Measurements from ENCODE around the gene ALAD. TPM values are rescaled to one million over a fixed set of nuclear protein-coding genes. Genes with fewer than 3 reads are reported as not detected.
"Not testable (repeated sequence)": the region's sequence is repeated elsewhere in the genome, so short reads cannot be mapped to it uniquely, and the experiment has no call there.

ALAD gene
- total RNA-seq, 4 donors from 2014 or later: 26.0 to 60.7 (median 39.9) TPM

GRCh38 chr9:113388833-113389232, 12.3 kb downstream of the ALAD start:
- H3K4me3 ChIP-seq (ENCODE audit: low read depth, poor library complexity, severe bottlenecking): no peak overlapping the region
- WGBS, 2 donors: 91 to 93% methylated on average over 13 of the region's 13 CpGs
- intact Hi-C loops (cut with DNase I; ENCODE audit: low total_unique reads): no loop called here
- TF ChIP-seq POLR2A (IDR thresholded peaks at IDR 0.05) (no peak), CTCF (IDR thresholded peaks at IDR 0.05) (no peak)
- DNase-seq (ENCODE audit: low spot score in 2 of 2): no peak

- 75 to 83% methylated on average over 9 of the region's 9 CpGs for WGBS, 2 donors
- no peak for DNase-seq (ENCODE audit: low spot score in 2 of 2)
- intact Hi-C loops (cut with DNase I; ENCODE audit: low total_unique reads): no loop called here
- no peak overlapping the region for H3K4me3 ChIP-seq (ENCODE audit: low read depth, poor library complexity, severe bottlenecking)
- TF ChIP-seq POLR2A (IDR thresholded peaks at IDR 0.05) (no peak), CTCF (IDR thresholded peaks at IDR 0.05) (no peak)
These were observed 13.4 kb downstream of the ALAD start for GRCh38 chr9:113387560-113388230.

- no peak for TF ChIP-seq CTCF (IDR thresholded peaks at IDR 0.05)
- DNase-seq (ENCODE audit: low spot score in 2 of 2): no peak
- H3K4me3 ChIP-seq (ENCODE audit: low read depth, poor library complexity, severe bottlenecking): no peak overlapping the region
- intact Hi-C loops (cut with DNase I; ENCODE audit: low total_unique reads): no loop called here
- WGBS, 2 donors: 91 to 92% methylated on average over 4 of the region's 4 CpGs
These were observed 14.3 kb downstream of the ALAD start for GRCh38 chr9:113386571-113387393.

GRCh38 chr9:113381909-113382411, 19.1 kb downstream of the ALAD start:
- DNase-seq (ENCODE audit: low spot score in 2 of 2): no peak

GRCh38 chr9:113381441-113381840, 19.6 kb downstream of the ALAD start:
- intact Hi-C loops (cut with DNase I; ENCODE audit: low total_unique reads); DNase-seq (ENCODE audit: low spot score in 2 of 2); H3K4me3 ChIP-seq (ENCODE audit: low read depth, poor library complexity, severe bottlenecking): not testable (repeated sequence)
- 62 to 76% methylated on average over 7 of the region's 7 CpGs for WGBS, 2 donors

More at GRCh38 chr9:113381909-113382411, 19.1 kb downstream of the ALAD start:
- intact Hi-C loops (cut with DNase I; ENCODE audit: low total_unique reads): no loop called here
- TF ChIP-seq CTCF (IDR thresholded peaks at IDR 0.05) (no peak), POLR2A (IDR thresholded peaks at IDR 0.05) (no peak)
- WGBS, 2 donors: 56 to 61% methylated on average over 8 of the region's 8 CpGs
- no peak overlapping the region for H3K4me3 ChIP-seq (ENCODE audit: low read depth, poor library complexity, severe bottlenecking)

- WGBS, 2 donors: 29 to 33% methylated on average over 1 of the region's 1 CpG
- no peak overlapping the region for H3K4me3 ChIP-seq (ENCODE audit: low read depth, poor library complexity, severe bottlenecking)
- TF ChIP-seq CTCF (IDR thresholded peaks at IDR 0.05) (no peak), POLR2A (IDR thresholded peaks at IDR 0.05) (no peak)
- intact Hi-C loops (cut with DNase I; ENCODE audit: low total_unique reads): no loop called here
- no peak for DNase-seq (ENCODE audit: low spot score in 2 of 2)
These were observed 20.2 kb downstream of the ALAD start for GRCh38 chr9:113380869-113381378.

GRCh38 chr9:113379829-113380210, 21.3 kb downstream of the ALAD start:
- DNase-seq (ENCODE audit: low spot score in 2 of 2); H3K4me3 ChIP-seq (ENCODE audit: low read depth, poor library complexity, severe bottlenecking); intact Hi-C loops (cut with DNase I; ENCODE audit: low total_unique reads): not testable (repeated sequence)
- 80 to 89% methylated on average over 2 of the region's 2 CpGs for WGBS, 2 donors

- H3K4me3 ChIP-seq (ENCODE audit: low read depth, poor library complexity, severe bottlenecking); DNase-seq (ENCODE audit: low spot score in 2 of 2); intact Hi-C loops (cut with DNase I; ENCODE audit: low total_unique reads): not testable (repeated sequence)
- 72 to 82% methylated on average over 24 of the region's 24 CpGs for WGBS, 2 donors
These were observed 21.8 kb downstream of the ALAD start for GRCh38 chr9:113379094-113379828.

Data from lower leg skin (tissue), 4 donors.